Gastroesophageal sphincter (tissue), 3 donors: Measurements from ENCODE around the gene ALDH18A1.

Experiments
- EP300 ChIP-seq: sonication (generic); formaldehyde crosslinking; IDR thresholded peaks from one replicate; pipeline ENCODE4 v1.6.1; 2017; ENCODE audit warnings: antibody characterized with exemption, mild to moderate bottlenecking
- POLR2A ChIP-seq, 2 donors: fragments of 450-650 bp; IDR thresholded peaks; one replicate each; pipeline ENCODE4 v1.6.1; 2017; ENCODE audit warnings: antibody characterized with exemption in 2 of 2, mild to moderate bottlenecking in 2 of 2, moderate library complexity in 1 of 2
- POLR2AphosphoS5 ChIP-seq: sonication (generic); formaldehyde crosslinking; IDR thresholded peaks from one replicate; pipeline ENCODE4 v1.6.1; 2017; ENCODE audit warnings: antibody characterized with exemption
- TF ChIP-seq, protein P1 (sequence below), 4 experiments: fragments of 200-600 bp in 2 of 4; fragments of 450-650 bp in 2 of 4; sonication (generic) in 1 of 4; IDR thresholded peaks; one replicate each; pipeline ENCODE4 v1.5.1; 2017 to 2019; ENCODE audit warnings: antibody characterized with exemption in 4 of 4, mild to moderate bottlenecking in 2 of 4, moderate library complexity in 2 of 4

DNA sequence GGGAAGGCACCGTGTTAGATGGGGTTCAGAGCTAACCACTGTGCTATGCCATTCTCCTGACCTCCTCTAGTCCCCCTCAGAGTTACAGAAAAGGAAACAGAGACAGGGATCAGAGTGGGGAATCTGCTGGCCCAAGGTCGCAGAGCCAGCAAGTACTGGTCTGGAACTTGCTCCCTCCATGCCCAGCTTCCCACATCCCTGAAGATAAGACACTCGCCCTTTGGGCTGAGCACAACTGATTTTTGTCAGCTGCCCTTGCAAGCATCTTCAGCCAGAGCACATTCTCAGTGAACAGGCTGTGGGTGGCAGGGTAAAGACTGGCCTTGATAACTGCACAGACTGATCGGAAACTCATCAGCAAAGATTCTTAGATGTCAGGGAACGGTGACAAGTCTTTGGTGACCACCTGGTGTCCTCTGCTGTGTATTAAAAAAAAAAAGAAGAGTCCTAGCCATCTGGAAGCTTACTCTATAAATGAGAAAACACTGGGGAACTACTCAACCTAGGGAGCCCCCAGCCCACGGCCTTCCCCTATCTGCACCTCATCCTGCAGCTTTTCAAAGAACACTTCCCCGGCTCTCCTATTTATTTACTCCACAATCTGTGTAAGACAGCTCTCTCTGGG, 94.1 kb downstream of the ALDH18A1 start:
- TF ChIP-seq, protein P1, sequence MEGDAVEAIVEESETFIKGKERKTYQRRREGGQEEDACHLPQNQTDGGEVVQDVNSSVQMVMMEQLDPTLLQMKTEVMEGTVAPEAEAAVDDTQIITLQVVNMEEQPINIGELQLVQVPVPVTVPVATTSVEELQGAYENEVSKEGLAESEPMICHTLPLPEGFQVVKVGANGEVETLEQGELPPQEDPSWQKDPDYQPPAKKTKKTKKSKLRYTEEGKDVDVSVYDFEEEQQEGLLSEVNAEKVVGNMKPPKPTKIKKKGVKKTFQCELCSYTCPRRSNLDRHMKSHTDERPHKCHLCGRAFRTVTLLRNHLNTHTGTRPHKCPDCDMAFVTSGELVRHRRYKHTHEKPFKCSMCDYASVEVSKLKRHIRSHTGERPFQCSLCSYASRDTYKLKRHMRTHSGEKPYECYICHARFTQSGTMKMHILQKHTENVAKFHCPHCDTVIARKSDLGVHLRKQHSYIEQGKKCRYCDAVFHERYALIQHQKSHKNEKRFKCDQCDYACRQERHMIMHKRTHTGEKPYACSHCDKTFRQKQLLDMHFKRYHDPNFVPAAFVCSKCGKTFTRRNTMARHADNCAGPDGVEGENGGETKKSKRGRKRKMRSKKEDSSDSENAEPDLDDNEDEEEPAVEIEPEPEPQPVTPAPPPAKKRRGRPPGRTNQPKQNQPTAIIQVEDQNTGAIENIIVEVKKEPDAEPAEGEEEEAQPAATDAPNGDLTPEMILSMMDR (IDR thresholded peaks at IDR 0.05), result no peak
- TF ChIP-seq POLR2A (IDR thresholded peaks at IDR 0.05) (no peak), EP300 (no peak), POLR2AphosphoS5 (no peak)
